ENCODE data around the gene CRYBG1.

CRYBG1 gene

DNA sequence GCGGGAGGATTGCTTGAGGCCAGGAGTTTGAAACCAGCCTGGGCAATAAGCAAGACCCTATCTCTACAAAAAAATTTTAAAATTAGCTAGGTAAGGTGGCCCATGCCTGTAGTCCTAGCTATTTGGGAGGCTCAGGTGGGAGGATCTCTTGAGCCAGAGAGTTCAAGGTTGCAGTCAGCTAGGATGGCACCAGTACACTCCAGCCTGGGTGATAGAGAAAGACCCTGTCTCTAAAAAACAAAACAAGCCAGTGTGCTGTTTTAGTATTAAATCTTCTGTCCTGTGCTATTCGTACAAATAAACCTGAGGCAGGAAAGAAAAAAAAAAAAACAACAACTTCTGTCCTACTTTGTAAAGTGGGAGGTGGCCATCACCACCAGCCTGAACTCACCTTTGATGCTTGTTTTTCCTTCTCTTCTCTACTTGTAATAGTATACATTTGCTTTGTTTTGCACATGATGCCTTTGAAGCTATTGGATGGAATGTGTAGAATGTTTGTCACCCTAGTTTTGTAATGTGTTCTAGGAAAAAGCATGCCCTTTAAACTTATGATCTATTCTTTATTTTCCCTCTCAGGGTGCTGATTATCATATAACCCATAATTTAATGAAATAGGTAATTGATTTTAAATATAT, 102.5 kb downstream of the CRYBG1 start:
- no peak for DNase-seq

DNA sequence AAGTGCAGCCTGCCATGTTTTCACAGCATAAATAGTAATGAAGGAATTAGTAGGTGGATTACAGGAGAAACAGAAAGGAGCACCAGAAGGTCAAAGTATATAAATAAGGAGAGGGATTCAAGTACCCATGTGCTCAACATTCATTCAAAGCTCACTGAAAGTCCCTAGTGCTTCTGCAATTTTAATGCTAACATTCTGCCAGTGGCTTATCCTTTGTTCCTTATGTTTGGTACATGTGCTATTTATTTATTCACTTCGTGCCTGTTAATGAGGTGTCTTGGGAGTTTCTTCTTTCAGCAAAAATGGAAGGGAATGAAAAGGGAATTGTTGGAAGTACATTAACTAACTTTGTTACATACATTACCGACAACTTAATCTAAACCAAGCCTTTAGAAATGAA, 105.7 kb downstream of the CRYBG1 start:
- no peak for DNase-seq

DNA sequence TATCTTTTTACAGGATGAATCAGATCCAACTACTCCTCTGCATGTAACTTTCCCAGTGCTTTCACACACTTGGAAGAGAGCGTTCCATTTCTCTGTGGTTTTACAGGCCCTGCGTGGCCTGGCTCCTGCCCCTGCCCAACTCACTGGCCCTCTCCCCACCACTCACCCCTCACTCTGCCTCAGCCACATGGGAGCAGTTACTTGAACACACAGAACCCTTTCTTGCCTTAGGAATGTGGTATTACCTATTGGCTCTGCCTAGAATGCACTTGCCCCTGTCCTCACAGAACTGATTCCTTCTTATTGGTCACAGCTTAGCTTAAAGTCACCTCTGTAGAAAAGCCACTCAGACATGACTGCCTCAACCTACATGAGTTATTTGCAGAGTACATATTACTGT, 108.4 kb downstream of the CRYBG1 start:
- DNase-seq = no peak

DNA sequence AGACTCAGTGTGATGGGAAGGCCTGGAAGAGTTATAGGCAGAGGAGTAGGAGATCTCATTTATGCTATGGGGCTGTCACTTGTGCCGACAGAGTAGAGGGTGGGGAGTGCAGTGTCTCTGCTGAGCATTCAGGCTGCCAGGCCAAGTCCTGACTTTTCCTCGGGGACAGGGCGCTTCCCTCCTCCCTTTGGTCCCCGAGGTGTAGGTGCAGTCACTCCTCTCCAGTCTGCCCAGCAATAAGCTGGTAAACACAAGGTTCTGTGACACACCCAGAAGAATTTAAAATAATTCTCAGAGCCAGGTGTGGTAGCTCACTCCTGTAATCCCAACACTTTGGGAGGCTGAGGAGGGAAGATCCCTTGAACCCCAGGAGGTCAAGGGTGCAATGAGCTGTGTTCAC, 109.4 kb downstream of the CRYBG1 start:
- DNase-seq = no peak

DNA sequence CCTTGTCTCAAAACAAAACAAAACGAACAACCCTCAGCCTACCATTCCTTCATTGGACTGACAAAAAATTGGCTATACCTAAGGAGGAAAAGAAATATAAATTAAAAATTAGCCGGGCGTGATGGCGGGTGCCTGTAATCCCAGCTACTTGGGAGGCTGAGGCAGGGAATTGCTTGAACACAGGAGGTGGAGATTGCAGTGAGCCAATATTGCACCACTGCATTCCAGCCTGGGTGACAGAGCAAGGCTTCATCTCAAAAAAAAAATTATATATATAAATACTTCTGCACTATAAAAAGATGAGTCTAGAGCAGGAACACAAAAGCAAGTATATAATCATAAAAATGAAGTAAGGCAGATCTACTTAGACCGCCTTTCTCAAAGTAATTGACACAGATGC, 109.8 kb downstream of the CRYBG1 start:
- DNase-seq = no peak

DNA sequence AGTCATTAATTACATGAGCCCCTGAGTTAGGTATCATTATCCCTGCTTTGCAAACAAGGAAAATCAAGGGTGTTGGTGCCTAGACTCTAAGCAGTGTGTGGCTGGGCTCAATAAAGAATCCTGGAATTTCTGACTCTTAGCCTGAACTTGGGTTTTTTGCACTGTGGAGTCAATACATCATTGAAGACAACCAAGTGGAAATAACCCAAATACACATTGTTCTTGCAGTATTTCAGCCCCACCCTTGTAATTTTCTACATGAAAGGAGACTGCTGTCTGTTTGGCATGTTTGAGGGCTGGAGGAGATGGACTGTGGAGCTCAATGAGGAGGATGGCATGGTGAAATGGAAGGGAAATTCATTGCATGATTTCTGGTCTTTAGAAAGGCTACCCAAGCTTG, 110.3 kb downstream of the CRYBG1 start:
- DNase-seq = no peak

DNA sequence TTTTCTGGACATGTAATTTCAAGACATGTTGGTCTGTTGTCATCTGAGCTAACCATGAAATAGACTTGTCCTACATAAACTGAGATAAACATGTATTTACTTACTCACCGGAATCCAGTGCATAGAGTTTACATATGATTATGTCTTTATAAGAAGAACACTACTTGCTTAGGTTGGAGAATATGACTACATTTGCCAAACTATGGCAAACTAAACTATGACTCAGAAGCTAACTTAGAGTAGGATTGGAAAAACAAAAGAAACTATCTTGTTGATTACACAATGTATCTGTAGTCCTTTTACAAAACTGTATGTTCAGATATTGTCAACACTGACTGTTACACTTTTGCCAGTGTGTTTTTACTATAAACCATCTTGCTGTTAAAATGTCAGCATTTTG, 113.3 kb downstream of the CRYBG1 start:
- DNase-seq = no peak

DNA sequence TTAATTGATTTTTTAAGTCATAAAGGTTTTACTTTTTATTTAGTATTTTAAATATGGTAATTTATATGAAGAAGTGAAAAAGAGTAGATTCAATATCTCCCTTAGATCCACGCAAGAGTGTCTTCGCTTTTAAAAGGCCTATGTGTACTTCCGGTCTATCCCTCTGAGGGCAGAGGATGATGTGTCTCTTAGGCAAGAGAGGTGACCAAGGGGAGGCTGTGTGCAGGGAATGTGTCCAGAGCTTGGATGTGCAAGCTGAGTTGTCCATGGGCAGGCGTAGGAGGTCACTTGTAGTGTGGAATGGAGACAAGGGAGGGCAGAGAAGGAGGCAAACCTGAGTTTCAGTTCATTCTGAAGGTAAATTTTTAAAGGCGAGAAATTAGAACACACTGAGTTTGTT, 113.9 kb downstream of the CRYBG1 start:
- no peak for DNase-seq

DNA sequence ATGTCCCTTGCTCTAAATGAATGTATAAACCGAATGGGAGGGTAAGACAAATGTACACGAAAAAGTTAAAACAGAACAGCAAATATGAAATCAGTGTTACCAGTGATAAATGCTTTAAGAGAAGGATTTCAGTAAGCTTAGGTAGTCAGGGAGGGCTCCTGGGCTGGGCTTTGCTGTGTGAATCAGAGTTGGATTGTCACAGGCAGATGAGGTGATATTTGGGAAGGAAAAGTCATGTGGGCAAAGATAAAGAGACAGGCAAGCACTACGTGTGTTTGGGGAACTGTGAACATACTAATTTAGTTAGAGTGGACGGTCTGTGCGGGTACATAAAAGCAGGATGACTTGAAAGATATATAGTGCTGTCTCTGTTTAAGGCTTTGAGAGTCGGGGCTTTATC, 114.8 kb downstream of the CRYBG1 start:
- DNase-seq = no peak

DNA sequence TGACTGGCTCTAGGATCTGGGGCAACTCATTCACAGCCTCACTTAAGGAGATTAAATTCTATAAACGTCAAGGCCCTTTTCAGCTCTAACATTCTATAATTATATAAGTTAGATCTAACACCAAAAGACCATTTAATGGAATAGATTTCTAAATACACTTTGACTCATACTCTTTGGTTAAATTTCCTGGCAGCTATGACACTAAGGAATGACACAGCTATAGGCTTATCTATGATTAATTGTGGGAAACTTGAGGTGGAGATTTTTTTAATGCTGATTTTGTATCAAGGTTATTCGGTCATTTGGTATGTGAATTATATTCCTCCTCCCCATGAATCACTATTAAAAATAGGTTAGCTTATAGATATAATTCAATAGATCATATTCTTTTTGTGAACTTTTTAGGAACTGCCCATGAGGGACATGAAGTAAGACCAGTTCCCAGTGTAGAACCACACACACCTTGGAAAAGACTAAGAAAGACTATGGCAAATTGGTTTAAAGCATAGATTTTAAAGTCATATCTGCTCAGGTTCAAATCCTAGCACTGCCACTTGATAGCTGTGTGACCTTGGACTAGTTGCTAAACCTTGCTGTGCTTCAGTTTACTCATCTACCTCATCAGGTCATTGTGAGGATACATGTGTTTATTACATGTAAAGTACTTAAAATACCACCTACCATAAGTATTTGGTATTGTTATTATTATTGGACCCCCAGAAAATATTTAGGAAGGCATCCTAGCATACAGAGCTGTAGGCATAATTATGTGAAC, 116.0 kb downstream of the CRYBG1 start:
- no peak for DNase-seq

DNA sequence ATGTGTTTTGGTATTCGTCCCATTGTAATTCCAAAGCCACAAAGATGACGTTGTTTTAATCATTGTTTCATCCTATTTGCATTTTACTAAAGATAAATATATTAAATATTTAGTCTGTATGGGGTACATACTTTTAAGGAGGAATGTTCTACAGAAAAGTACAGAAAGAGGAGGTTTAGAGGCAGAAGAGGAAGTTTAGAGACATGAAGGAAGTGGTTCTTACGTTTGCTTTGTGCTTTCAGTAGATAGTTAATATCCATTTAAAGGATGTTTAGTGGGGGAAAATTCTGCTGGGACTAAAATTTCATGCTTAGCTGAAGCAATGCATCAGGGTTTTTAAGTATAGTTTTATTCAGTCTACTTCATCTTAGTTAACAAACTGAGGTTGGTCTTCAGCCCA, 116.6 kb downstream of the CRYBG1 start:
- DNase-seq = no peak

DNA sequence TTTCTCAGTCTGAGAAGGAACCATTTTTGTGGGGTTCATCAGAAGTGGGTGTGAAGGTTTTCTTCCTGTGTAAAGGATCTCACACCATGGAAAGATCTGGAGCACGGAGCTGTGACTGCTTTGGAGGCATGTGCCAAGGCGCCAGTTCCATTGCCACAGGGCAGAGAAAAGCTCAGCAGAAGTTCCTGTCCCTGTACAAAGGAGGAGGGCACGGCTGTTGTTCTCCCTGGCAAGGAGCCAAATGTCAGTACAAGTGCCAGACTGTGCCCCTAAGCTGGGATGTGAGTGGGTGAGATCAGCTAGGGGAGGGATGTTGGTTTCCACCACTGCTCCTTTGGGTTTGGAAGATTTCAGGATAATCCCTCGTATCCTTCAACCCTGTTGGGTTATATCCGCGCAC, 117.3 kb downstream of the CRYBG1 start:
- DNase-seq = no peak

DNA sequence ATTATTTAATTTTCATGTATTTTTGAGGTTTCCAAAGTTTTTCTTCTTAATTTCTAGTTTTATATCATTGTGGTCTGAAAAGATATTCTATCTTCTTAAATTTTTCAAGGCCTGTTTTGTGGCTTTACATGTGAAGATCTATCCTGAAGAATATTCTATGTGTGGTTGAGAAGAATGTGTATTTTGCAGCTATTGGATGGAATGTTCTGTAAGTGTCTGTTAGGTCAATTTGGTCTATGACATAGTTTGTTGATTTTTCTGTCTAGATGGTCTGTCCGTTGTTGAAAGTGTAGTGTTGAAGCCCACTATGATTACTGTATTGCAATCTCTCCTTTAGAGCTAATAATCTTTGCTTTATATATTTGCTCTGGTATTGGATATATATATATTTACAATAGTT, 125.7 kb downstream of the CRYBG1 start:
- DNase-seq = no peak

DNA sequence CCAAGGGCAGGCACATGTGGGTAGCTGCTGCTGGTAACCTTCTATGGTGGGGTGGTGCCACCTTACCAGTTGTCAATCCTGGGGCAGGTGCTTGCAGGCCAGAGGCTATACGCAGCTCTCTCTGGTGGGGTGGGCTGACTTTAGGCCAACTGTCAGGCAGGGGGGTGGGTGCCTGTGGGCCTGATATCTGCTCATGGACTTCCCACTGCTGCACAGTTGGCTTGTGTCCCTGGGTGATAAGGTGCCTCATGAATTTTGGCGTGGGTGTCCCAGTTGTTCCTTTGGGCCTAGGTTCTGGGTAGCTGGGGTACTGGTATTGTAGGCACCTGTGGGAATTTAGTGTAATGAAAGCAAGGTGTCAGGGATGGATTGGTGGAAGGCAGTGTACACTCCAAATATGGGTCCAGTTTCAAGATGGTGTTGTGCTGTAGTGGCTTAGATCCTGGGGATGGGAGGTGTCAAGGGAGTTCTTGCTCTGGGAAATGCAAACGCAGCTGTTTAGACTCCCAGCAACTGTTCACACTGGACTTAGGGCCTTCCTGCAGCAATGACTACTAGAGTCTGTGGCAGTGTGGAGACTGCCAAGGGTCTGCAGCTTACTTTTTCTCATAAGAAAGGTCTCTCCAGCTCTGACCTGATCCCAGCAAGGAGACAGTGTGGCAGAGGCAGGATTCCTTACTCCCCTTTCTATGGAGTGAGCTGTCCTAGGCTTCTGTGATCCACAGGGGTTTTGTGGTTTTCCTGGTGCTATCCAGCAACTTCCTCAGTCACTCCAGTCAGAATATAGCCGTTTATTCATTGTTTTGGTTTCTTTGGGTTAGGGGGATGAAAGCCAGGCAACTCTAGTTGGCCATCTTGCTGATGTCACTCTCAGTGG, 128.2 kb downstream of the CRYBG1 start:
- no peak for DNase-seq

DNA sequence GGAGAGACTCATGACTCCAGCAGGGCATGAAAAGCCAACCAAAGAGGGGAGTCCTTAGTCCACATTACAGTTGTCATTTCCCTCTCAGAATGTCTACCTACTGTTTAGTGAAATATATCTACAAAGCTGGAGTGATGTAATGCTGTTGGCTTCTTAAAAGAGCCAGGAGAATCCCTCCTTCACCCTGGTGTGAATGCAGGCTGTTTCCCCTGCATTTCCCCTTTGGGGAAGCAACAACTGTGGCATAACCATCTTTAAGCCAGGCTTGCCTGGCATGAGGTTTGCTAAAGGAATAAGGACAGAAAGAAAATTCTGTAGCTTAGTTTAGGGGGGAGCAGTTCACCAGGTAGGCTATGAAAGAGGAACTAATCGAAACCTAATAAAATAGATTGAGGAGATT, 129.5 kb downstream of the CRYBG1 start:
- no peak for DNase-seq

DNA sequence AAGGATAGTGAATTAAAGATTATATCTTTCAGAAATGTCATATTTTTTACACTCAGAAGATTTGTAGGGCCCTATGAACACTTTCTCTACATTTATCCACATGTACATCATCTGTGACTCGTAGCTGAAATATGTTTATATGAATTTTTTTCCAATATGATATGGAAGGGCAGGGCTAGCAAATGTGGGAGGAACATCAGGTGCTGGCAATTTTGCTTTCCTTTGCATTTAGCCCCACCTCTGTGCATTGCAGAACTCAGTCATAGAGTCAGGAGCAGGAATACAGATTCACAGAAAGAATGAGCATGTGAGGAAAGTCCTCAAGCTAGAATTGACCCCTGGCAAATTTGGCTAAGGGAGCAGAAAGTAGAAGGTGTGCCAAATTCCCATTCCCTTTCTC, 129.9 kb downstream of the CRYBG1 start:
- no peak for DNase-seq

DNA sequence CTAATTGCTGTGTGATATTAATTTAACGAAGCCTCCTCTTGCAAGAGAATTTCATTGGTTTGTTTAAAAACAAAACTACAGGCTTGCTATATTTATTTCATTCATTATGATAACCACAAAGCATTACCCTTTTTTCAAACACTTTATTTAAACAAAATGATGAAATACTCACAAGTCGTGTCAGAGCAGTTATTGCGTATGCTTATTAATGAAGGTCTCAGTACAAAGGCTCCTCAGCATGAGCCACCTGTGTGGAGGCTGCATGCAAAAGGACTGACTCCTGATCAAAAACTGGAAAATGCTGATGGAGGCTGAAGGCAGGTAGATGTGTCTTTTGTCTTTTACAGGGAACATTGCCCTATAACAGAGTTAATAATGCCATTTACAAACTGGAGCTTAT, 130.5 kb downstream of the CRYBG1 start:
- no peak for DNase-seq

DNA sequence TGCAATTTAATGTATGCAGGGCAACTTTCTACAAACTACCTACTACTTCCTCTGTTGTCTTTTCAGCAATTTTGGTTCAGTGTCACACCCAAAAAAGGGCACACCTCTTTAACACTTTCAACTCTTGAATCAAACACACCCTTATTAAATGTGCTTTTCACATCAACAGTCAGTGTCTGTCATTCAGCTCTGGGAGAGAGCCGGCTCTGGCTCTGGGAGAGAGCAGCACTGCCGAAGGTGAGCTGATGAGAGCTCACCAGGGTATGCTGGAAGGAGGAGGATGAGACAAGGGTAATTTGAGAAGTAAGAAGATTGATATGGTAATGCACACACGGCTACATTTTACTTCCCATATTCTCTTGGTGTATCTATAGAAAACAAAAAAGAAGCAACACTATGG, 134.5 kb downstream of the CRYBG1 start:
- no peak for DNase-seq

DNA sequence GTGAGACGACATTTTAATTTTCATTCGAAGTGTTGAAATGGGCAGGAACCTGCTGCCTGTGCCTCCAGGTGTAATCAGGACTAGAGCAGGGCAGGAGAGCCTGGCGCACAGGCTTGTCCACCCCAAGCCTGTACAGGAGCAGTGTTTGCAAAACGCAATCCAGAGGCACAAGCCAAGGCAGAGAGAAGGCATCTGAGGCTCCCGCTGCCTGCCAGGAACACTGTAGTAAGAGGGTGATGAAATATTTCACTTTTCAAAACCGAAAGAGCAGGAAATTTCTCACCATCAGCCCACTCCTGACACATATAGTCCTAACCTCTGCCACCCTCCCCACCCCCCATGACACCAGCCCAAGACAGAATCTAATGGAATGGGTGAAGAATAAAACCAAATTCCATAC, 136.3 kb downstream of the CRYBG1 start:
- DNase-seq = no peak

DNA sequence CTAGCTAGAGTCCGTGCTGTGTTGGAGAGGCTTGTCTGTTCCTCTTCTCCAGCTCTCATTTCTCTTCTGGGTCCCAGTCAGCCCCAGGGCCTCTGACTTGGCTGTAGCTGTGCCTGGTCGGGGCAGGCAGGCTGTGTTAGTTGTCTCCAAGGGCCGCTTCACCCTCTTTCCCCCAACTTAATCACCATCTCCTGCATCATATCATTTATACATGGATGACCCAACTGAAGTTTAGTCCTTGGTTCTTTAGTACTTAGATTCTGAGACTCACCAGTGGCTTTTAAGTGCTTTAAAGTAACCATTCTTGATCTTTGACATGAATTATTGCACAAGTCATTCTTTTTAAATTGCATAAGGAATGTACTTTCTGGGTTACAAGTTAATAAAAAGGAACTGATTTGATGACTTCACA, 141.4 kb downstream of the CRYBG1 start:
- DNase-seq = no peak

DNA sequence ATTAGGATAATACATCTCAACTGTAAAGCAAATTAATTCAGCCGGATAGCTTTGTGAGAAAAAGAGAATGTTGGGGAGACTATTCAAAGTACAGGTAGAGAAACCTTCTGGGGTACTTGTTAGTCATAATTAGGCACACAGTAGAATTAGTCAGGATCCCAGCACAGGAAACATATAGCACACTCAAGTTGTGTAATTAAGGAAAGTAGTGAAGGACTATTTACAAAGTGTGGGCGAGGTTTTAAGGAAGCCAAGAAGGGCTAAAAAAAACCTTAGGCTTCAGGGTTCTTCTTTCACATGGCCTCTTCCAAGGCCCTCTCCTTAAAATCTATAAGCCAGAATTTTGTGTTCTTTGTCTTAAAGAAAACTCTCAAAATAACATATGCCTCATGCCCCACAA, 142.0 kb downstream of the CRYBG1 start:
- no peak for DNase-seq

DNA sequence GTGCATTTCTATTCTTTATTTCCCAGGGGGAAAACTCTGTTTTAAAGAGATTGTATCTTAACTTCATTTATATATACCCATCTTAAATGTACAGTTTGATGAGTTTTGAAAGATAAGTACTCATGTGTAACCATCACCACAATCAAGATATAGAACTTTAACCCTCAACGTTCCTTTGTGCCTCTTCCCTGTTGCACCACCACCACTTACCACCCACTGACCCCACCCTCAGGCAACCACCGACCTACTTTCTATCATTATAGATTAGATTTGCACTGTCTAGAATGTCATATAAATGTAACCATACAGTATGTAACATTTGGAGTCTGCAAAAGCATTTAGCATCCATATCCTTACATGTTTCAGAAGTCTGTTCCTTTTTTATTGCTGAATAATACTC, 147.8 kb downstream of the CRYBG1 start:
- no peak for DNase-seq

DNA sequence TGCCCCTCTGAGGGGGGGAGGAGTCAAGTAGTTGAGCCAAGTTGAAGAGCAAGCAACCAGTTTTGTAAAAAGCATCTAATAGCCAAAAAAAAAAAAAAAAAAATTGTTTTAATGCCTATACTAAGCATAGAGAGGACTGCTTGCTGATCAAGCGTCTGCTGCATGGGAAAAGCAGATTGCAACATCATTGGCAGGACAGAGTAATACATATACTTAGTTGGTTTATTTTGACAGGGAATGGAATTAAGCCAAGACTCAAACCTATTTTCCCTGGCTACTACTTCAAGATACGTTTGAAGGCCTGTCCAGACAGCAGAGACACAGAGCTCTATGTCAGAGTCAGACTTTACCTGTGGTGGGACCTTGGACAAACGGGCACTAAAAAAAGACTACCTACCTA, 148.3 kb downstream of the CRYBG1 start:
- no peak for DNase-seq

All from cerebellar nuclear complex (tissue), 1 donor.